Pancreas (tissue), 10 donors: ENCODE results near the gene MARVELD2. TPM values are rescaled to one million over a fixed set of nuclear protein-coding genes. Genes with fewer than 3 reads are reported as not detected.

ENCODE experiments used
- ATAC-seq, 4 donors: fragments of 200-7000 bp; cut with Tn5 transposase; one replicate each; pipeline versions ENCODE4 v1.8.0 to v1.9.1; 2020; ENCODE audit warnings: mild to moderate bottlenecking in 4 of 4, moderate library complexity in 4 of 4
- DNase-seq, 6 donors: peaks; one replicate each; pipeline ENCODE4 v3.0.0-alpha.2; 2020
- FAIRE-seq: peaks from 2 replicates; lab custom pipeline; 2012; peaks lifted over from hg19 to GRCh38; lab: Jason Lieb, UNC
- H3K27ac ChIP-seq, 4 donors: fragments of 200-600 bp; sonication (generic); 1 replicate in 3 of 4; 2 replicates in 1 of 4; pipeline versions ENCODE4 v1.5.0 to v1.8.0; 2020
- H3K27me3 ChIP-seq, 4 donors: fragments of 200-600 bp; one replicate each; pipeline ENCODE4 v1.8.0; 2021
- H3K36me3 ChIP-seq, 3 donors: fragments of 200-600 bp; sonication (generic) in 1 of 3; one replicate each; pipeline versions ENCODE4 v1.5.0 to v1.8.0; 2020 to 2021
- H3K4me1 ChIP-seq, 3 donors: fragments of 200-600 bp; one replicate each; pipeline ENCODE4 v1.8.0; 2021
- H3K4me3 ChIP-seq, 4 donors: fragments of 200-600 bp; sonication (generic) in 2 of 4; one replicate each; pipeline versions ENCODE4 v1.5.0 to v1.8.0; 2020 to 2021
- H3K9me3 ChIP-seq, 4 donors: fragments of 200-600 bp; one replicate each; pipeline ENCODE4 v1.8.0; 2021
- CTCF ChIP-seq, 4 donors: fragments of 200-600 bp; sonication (generic) in 3 of 4; IDR thresholded peaks; one replicate each; pipeline versions ENCODE4 v1.5.0 to v1.8.0; 2021; ENCODE audit warnings: antibody characterized with exemption in 4 of 4
- WGBS, 2 donors: extraction: QIAGEN DNeasy Blood & Tissue Kit; methylation state at CpG; one replicate each; pipeline ENCODE4 v1.1.7; 2013; 5-methylcytosine and 5-hydroxymethylcytosine counted together
- intact Hi-C, 3 donors: fragments of 100-400 bp; cut with DNase I; formaldehyde crosslinking; loops; one replicate each; pipeline versions ENCODE4 v1.11.1 to v1.14.2; 2022
- polyA plus RNA-seq, 2 donors: library from polyadenylated mRNA; stranded (reverse); fragments of 200-250 nt; gene quantifications; one replicate each; pipeline ENCODE4 v1.2.3, GENCODE V29; 2013
- total RNA-seq, 6 donors: library from RNA; stranded (reverse); fragmentation: NEBNext Ultra II Directional in 4 of 6; extraction: Animal tissue kit (Norgen Biotek cat#: 25700) in 4 of 6; gene quantifications; one replicate each; pipeline versions ENCODE4 v1.2.1 to v1.2.4, GENCODE V29; 2021 to 2023
- donor health status: healthy with polysubstance abuse.
- donor health status: DM: no; HTN: no; CAD: no; lungs with moderate emphysema.
- donor health status: DM: no; HTN: no; CAD: no.
- donor health status: control.
- donor health status: control.
- donor health status: Bipolar disorder and iron deficiency.
- donor health status: DM: yes; HTN: yes; CAD: no.
- donor health status: DM: no; HTN: no; CAD: no.
- donor health status: DM: no; HTN: no; CAD: no.
- donor health status: DM: yes; HTN: yes; CAD: no.

Gene MARVELD2
- total and polyA plus RNA-seq, 8 donors, result 4.0 to 34.7 (median 17.4) TPM

GRCh38 chr5:69416180-69416579 lies 1.3 kb downstream of the MARVELD2 start:
- no peaks in the 10 kb centered on the region for H3K27me3 ChIP-seq
- TF ChIP-seq CTCF (IDR thresholded peaks at IDR 0.05), result no peak
- WGBS, 2 donors, result 18 to 21% methylated on average over 6 of the region's 6 CpGs
- no peaks in the 10 kb centered on the region for H3K9me3 ChIP-seq
- DNase-seq (no peak), FAIRE-seq (no peak), ATAC-seq (peak in 2 of 4 donors; percentile 15 to 22)
- H3K4me1 ChIP-seq, result peaks cover 0 to 17% (median 4%) of the 10 kb centered on the region in 3 donors
- peak overlapping the region in 3 of 4 donors; percentile 86 to 91 (median 90) for H3K27ac ChIP-seq
- peaks cover 0 to 14% (median 0%) of the 10 kb centered on the region in 3 donors for H3K36me3 ChIP-seq
- intact Hi-C loops, result loop anchor here in 1 of 3 donors (5.0 kb wide), 1 partner anchor 36 kb away; no protein-coding TSS in a partner anchor
- peak overlapping the region; percentile 38 to 66 (median 60) for H3K4me3 ChIP-seq

- peaks cover 0 to 18% (median 4%) of the 10 kb centered on the region in 3 donors for H3K4me1 ChIP-seq
- no peaks in the 10 kb centered on the region for H3K9me3 ChIP-seq
- intact Hi-C loops, result loop anchor here in 1 of 3 donors (5.0 kb wide), 1 partner anchor 36 kb away; no protein-coding TSS in a partner anchor
- H3K4me3 ChIP-seq, result peak overlapping the region in 3 of 4 donors; percentile 59 to 66 (median 60)
- no peaks in the 10 kb centered on the region for H3K27me3 ChIP-seq
- H3K36me3 ChIP-seq, result peaks cover 0 to 14% (median 0%) of the 10 kb centered on the region in 3 donors
- DNase-seq, result no peak
- TF ChIP-seq CTCF (IDR thresholded peaks at IDR 0.05), result no peak
- H3K27ac ChIP-seq, result peak overlapping the region in 3 of 4 donors; percentile 86 to 91 (median 90)
- ATAC-seq, result no peak
- FAIRE-seq, result no peak
These were observed 1.8 kb downstream of the MARVELD2 start for GRCh38 chr5:69416699-69417098.

- H3K27me3 ChIP-seq, result no peaks in the 10 kb centered on the region
- H3K4me1 ChIP-seq, result peaks cover 0 to 18% (median 4%) of the 10 kb centered on the region in 3 donors
- intact Hi-C loops, result loop anchor here in 1 of 3 donors (5.0 kb wide), 1 partner anchor 34 kb away; no protein-coding TSS in a partner anchor
- ATAC-seq, result no peak
- no peak for FAIRE-seq
- peaks cover 0 to 14% (median 0%) of the 10 kb centered on the region in 3 donors for H3K36me3 ChIP-seq
- H3K27ac ChIP-seq, result no peak overlapping the region
- no peak for TF ChIP-seq CTCF (IDR thresholded peaks at IDR 0.05)
- H3K4me3 ChIP-seq, result no peak overlapping the region
- H3K9me3 ChIP-seq, result no peaks in the 10 kb centered on the region
- WGBS, 2 donors, result 96 to 97% methylated on average over 3 of the region's 3 CpGs
- DNase-seq, result no peak
These were observed 3.6 kb downstream of the MARVELD2 start for GRCh38 chr5:69418554-69418953.

GRCh38 chr5:69431424-69432303 lies 16.7 kb downstream of the MARVELD2 start:
- FAIRE-seq (no peak), ATAC-seq (no peak), DNase-seq (no peak)
- no peak overlapping the region for H3K27ac ChIP-seq
- H3K27me3 ChIP-seq, result no peaks in the 10 kb centered on the region
- no peaks in the 10 kb centered on the region for H3K4me1 ChIP-seq
- WGBS, 2 donors, result 85 to 88% methylated on average over 11 of the region's 11 CpGs
- no peaks in the 10 kb centered on the region for H3K9me3 ChIP-seq
- no peak overlapping the region for H3K4me3 ChIP-seq
- no peak for TF ChIP-seq CTCF (IDR thresholded peaks at IDR 0.05)
- H3K36me3 ChIP-seq, result peaks cover 0 to 18% (median 0%) of the 10 kb centered on the region in 3 donors
- intact Hi-C loops, result no loop called here
